ENCODE data around the gene ARPC5L.
"Not testable (repeated sequence)": the region's sequence is repeated elsewhere in the genome, so short reads cannot be mapped to it uniquely, and the experiment has no call there.

ARPC5L gene

DNA sequence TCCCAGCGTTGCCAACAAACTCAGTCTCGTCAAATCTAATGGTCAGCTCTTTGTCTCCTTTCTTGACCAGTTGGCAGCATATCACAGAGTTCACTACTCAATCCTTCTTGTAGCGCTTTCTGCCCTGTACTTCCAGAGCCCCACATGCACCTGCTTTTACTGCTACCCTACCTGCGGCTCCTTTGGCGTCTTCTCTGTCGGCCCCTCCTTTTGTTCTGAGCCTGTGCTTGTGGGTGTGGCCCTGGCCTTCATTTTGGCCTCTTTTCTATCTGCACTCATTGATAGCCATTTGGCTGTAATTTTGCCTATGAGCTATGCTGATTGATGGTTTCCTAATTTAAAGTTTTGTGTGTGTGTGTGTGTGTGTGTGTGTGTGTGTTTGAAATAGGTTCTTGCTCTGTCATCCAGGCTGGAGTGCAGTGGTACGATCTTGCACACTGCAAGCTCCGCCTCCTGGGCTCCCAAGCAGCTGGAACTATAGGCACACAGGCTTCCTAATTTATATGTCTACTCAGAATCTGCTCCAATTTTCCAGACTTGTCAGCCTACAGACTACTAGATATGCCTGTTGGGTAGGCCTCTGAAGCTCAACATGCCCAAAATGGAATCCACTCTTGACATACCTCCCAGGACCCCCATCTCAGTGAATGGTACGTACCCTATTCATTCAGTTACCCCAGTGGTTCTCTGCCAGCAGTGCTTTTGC lies 32.3 kb downstream of the ARPC5L start:
- no peak for DNase-seq (ENCODE audit: low spot score)

DNA sequence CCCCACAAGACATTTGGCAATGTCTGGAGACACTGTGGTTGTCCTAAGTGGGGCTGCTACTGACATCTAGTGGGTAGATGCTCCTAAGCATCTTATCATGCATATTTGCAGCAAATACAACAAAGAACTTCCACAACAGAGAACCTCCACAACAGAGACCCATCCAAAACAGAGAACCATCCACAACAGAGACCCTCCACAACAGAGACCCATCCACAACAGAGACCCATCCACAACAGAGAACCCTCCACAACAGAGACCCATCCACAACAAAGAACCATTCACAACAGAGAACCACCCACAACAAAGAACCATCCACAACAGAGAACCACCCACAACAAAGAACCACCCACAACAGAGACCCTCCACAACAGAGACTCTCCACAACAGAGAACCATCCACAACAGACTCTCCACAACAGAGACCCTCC lies 32.8 kb downstream of the ARPC5L start:
- peak; percentile 36 for DNase-seq (ENCODE audit: low spot score)

DNA sequence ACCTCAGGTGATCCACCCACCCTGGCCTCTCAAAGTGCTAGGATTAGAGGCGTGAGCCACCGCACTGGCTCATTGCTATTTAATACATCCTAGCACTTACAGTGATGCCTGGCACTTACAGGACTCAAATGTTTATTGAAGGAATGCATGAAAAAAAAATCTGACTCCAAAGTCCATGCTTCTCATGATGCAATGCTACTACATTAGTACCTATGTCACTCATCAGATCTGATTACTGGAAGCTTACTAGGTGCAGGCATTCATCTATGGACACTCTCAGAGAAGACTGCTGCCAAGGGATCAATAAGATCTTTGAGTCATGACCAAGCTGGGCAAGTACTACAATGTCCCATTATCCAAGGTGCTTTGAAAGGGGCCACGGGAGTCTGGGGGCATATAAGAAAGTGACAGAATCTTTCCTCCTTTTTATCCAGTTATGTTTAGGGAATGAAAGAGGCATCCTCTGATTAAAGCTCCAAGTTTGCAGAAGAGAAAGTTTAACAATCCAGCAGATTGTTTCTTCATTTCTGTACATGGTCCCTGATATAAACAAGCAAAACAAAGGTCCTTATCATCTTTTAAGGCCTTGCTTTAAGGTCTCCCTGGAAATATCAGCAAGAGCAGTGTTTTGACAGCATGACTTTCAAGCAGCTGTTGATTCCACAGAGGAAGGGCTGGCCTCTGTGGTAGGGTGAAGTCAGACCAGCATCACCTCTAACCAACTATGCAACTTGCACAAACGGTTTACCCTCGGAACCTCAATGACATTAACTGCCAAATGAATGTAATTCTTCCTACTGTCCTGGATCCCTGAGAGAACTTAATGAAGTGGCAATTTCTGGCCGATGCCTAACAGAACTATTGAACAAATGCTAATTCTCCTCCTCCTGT lies 35.9 kb downstream of the ARPC5L start:
- no peak for DNase-seq (ENCODE audit: low spot score)

DNA sequence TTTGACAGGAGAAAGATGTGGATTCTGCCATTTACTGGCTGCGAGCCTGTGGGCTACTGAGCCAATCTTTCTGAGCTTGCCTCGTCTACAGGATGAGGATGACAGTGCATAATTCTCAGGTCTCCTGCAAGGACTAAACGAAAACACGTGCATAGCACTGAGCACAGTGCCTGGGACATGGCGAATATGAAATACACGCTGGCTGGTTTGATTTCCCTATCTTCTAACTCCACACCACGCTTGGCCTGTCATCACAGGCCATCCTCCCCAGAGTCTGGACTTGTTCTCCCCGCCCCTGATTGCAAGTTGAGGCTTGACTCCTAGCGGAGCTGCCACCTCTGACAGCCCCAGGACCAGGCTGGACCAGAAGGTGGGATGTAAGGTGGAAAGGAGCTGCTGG lies 37.9 kb downstream of the ARPC5L start:
- DNase-seq (ENCODE audit: low spot score), result no peak

DNA sequence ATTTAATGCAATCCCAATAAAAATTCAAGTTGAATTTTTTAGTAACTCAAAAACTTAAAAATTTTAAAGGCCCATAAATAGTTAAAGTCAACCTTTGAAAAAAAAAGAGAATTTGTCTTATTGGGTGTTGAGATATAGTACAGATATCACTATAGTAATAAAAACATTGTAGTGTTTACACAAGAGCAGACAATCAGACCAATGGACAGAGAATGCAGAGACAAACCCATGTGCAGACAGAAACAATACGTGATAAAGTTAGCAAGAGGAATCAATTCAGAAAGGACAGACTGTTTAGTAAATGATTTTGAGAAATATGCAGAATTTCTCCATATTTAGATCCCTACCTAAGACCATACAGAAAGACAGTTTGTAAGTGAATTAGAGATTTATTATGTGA lies 45.0 kb downstream of the ARPC5L start:
- DNase-seq (ENCODE audit: low spot score), result no peak

DNA sequence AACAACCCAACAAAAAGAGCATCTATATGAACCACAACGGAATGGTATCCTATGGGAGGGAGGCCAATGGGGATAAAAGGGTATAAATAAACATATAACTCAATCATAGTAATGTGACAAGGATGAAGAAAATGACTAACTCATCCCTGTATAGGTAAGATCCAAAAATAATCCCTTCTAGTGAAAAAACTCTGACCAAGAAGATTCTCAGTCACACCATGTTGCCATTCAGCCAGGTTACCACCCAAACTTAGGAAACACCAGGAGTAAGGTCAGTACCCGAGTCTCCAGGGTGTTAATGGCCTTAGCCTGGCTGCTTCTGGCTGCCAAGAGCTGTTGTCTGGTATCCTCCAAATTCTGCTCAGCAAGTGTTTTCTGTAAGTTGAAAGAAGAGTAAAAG lies 46.2 kb downstream of the ARPC5L start:
- no peak for DNase-seq (ENCODE audit: low spot score)

DNA sequence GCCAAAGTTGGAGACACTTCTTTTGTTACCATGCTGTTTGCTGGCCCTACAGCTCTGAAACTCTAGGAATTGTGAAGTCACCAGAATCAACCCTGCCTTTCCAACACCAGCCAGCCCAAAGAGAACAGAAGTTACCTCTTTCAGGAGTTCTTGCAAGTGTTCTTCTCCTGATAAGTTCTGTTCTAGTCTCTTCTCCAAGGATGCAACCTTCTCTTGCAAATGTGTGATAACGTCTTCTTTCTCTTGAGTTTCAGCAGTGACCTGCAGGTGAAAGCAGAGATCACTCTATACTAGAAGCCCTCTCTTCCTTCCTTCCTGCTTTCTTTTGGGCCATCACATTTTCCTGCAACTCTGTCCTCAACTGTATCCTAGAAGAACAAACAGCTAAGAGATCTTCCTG lies 49.8 kb downstream of the ARPC5L start:
- no peak for DNase-seq (ENCODE audit: low spot score)

DNA sequence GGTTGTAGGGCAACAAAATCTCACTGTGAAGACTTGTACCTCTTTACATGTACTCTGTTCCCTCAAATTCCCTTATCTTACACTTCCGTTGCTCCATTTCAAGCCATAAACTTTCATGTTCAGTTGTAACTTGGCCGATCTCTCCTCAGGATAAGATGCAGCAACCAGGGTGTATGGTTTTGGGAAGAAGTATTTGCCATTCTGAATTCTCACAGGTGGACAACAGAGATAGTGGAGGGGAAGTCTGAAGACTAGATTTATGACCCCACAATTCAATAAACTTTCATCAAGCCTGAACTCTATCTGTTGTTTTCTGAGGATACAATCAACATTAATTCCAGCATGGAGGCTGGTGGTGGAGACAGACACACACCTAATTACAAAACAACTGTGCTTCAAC lies 51.4 kb downstream of the ARPC5L start:
- DNase-seq (ENCODE audit: low spot score), result no peak

DNA sequence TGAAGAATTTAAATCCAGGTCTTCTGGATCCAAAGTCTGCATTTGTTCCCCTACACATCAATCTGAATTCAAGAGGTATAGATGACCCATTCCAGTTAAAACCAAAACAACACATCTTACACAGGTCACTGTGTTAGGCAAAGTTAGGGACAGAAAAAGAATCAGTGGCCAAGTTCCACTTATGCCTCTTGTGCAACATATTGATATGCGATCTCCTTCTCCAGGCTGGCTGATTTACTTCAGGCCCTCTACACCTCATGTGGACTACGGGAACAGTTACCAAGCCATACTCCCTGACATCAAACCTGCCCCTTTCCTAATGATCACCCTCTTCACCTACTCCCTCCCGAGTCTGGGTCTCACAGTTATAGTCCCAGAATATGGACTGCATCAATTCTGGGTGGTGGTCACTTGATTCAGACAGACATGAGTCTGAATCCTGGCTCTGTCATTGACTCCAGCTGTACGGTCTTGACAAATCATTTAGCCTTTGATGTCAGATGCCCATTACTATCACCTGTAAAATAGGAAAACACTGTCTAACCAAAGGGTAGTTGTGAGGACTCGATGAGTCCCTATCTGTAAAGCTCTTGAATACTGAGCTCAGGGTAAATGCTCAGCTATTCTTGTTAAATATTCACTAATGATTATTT lies 52.9 kb downstream of the ARPC5L start:
- DNase-seq (ENCODE audit: low spot score), result no peak

DNA sequence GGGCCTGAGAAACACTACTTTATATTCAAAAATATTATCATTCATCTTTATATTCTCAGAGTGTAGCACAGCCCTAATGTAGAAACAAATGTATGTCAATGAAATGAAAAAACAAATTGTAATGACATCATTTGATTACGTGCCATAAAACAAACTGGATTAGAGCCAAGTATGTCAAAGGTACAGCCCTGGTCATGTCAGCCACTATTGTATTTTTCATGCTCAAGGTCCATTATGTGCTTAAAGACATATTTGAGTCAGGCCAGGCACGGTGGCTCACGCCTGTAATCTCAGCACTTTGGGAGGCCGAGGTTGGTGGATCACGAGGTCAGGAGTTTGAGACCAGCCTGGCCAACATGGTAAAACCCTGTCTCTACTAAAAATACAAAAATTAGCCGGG lies 58.5 kb downstream of the ARPC5L start:
- not testable (repeated sequence) for DNase-seq (ENCODE audit: low spot score)
